ENCODE results near the gene CHGA. TPM values are rescaled to one million over a fixed set of nuclear protein-coding genes. Genes with fewer than 3 reads are reported as not detected.
A peak's percentile ranks its signal among the peaks of the same experiment; 100 is the strongest.

The CHGA gene
- total RNA-seq, 1 donor from 2014 or later: 0.67 TPM

GRCh38 chr14:92914087-92914656 lies 8.8 kb upstream of the CHGA start:
- no peak overlapping the region for H3K4me3 Mint-ChIP-seq (ENCODE audit: unreplicated experiment)
- no peak for TF ChIP-seq CTCF (IDR thresholded peaks at IDR 0.05; ENCODE audit: unreplicated experiment)
- no peak overlapping the region for H3K27ac Mint-ChIP-seq (ENCODE audit: unreplicated experiment)
- H3K27me3 Mint-ChIP-seq (ENCODE audit: unreplicated experiment): peaks cover 3% of the 10 kb centered on the region
- peak; percentile 30 for DNase-seq (ENCODE audit: low spot score)
- H3K36me3 Mint-ChIP-seq (ENCODE audit: low read depth, unreplicated experiment): no peaks in the 10 kb centered on the region
- no peaks in the 10 kb centered on the region for H3K9me3 Mint-ChIP-seq (ENCODE audit: unreplicated experiment)
- H3K4me1 Mint-ChIP-seq (ENCODE audit: unreplicated experiment): no peaks in the 10 kb centered on the region

GRCh38 chr14:92916201-92916600 lies 6.7 kb upstream of the CHGA start:
- DNase-seq (ENCODE audit: low spot score): no peak
- Mint-ChIP-seq H3K4me1 (ENCODE audit: unreplicated experiment) (no peaks in the 10 kb centered on the region), H3K36me3 (ENCODE audit: low read depth, unreplicated experiment) (no peaks in the 10 kb centered on the region), H3K27ac (ENCODE audit: unreplicated experiment) (no peak overlapping the region), H3K9me3 (ENCODE audit: unreplicated experiment) (no peaks in the 10 kb centered on the region), H3K27me3 (ENCODE audit: unreplicated experiment) (peaks cover 3% of the 10 kb centered on the region), H3K4me3 (ENCODE audit: unreplicated experiment) (no peak overlapping the region)
- no peak for TF ChIP-seq CTCF (IDR thresholded peaks at IDR 0.05; ENCODE audit: unreplicated experiment)

GRCh38 chr14:92917041-92917940 lies 5.7 kb upstream of the CHGA start:
- no peaks in the 10 kb centered on the region for H3K9me3 Mint-ChIP-seq (ENCODE audit: unreplicated experiment)
- TF ChIP-seq CTCF (IDR thresholded peaks at IDR 0.05; ENCODE audit: unreplicated experiment): no peak
- H3K4me1 Mint-ChIP-seq (ENCODE audit: unreplicated experiment): peaks cover 6% of the 10 kb centered on the region

GRCh38 chr14:92917956-92918355 lies 5.0 kb upstream of the CHGA start:
- Mint-ChIP-seq H3K27me3 (ENCODE audit: unreplicated experiment) (peaks cover 7% of the 10 kb centered on the region), H3K36me3 (ENCODE audit: low read depth, unreplicated experiment) (no peaks in the 10 kb centered on the region), H3K27ac (ENCODE audit: unreplicated experiment) (no peak overlapping the region), H3K4me1 (ENCODE audit: unreplicated experiment) (peaks cover 10% of the 10 kb centered on the region), H3K4me3 (ENCODE audit: unreplicated experiment) (no peak overlapping the region), H3K9me3 (ENCODE audit: unreplicated experiment) (no peaks in the 10 kb centered on the region)
- TF ChIP-seq CTCF (IDR thresholded peaks at IDR 0.05; ENCODE audit: unreplicated experiment): no peak
- DNase-seq (ENCODE audit: low spot score): no peak

More at GRCh38 chr14:92917041-92917940, 5.7 kb upstream of the CHGA start:
- Mint-ChIP-seq H3K27me3 (ENCODE audit: unreplicated experiment) (peaks cover 5% of the 10 kb centered on the region), H3K4me3 (ENCODE audit: unreplicated experiment) (no peak overlapping the region), H3K36me3 (ENCODE audit: low read depth, unreplicated experiment) (no peaks in the 10 kb centered on the region), H3K27ac (ENCODE audit: unreplicated experiment) (no peak overlapping the region)
- no peak for DNase-seq (ENCODE audit: low spot score)

- H3K4me1 Mint-ChIP-seq (ENCODE audit: unreplicated experiment): peaks cover 16% of the 10 kb centered on the region
- no peak overlapping the region for H3K4me3 Mint-ChIP-seq (ENCODE audit: unreplicated experiment)
- TF ChIP-seq CTCF (IDR thresholded peaks at IDR 0.05; ENCODE audit: unreplicated experiment): no peak
- H3K9me3 Mint-ChIP-seq (ENCODE audit: unreplicated experiment): no peaks in the 10 kb centered on the region
- no peak overlapping the region for H3K27ac Mint-ChIP-seq (ENCODE audit: unreplicated experiment)
- no peaks in the 10 kb centered on the region for H3K36me3 Mint-ChIP-seq (ENCODE audit: low read depth, unreplicated experiment)
- DNase-seq (ENCODE audit: low spot score): no peak
- peaks cover 14% of the 10 kb centered on the region for H3K27me3 Mint-ChIP-seq (ENCODE audit: unreplicated experiment)
Observed at GRCh38 chr14:92920001-92920400, 2.9 kb upstream of the CHGA start.
